Stimulated activated CD4-positive, alpha-beta T cell treated with anti-CD3 and anti-CD28 coated beads, Interleukin-15, amount 100 ng/mL, for 48 hours (primary cell): ENCODE data around the gene ITGAE.

ENCODE experiments used
- DNase-seq, 2 donors: peaks; one replicate each; pipeline ENCODE4 v3.0.0-alpha.2; 2020; ENCODE audit warnings: low read depth in 2 of 2

Gene ITGAE

GRCh38 chr17:3818786-3819185 lies 17.8 kb upstream of the ITGAE start:
- DNase-seq: no peak

- no peak for DNase-seq
Measured at GRCh38 chr17:3817851-3818605, 17.0 kb upstream of the ITGAE start.

- no peak for DNase-seq
Measured at GRCh38 chr17:3815925-3816324, 14.9 kb upstream of the ITGAE start.

- DNase-seq: no peak
Measured at GRCh38 chr17:3815122-3815521, 14.1 kb upstream of the ITGAE start.

GRCh38 chr17:3814361-3814760 lies 13.4 kb upstream of the ITGAE start:
- no peak for DNase-seq

GRCh38 chr17:3813171-3813570 lies 12.2 kb upstream of the ITGAE start:
- DNase-seq: no peak

GRCh38 chr17:3812771-3813170 lies 11.8 kb upstream of the ITGAE start:
- no peak for DNase-seq

- DNase-seq: no peak
Measured at GRCh38 chr17:3812284-3812683, 11.3 kb upstream of the ITGAE start.

GRCh38 chr17:3810019-3810418 lies 9.0 kb upstream of the ITGAE start:
- no peak for DNase-seq

- no peak for DNase-seq
Measured at GRCh38 chr17:3809135-3809534, 8.1 kb upstream of the ITGAE start.

- no peak for DNase-seq
Measured at GRCh38 chr17:3808701-3809100, 7.7 kb upstream of the ITGAE start.

GRCh38 chr17:3805581-3805980 lies 4.6 kb upstream of the ITGAE start:
- no peak for DNase-seq

GRCh38 chr17:3804503-3804931 lies 3.5 kb upstream of the ITGAE start:
- DNase-seq: peak in 1 of 2 donors; percentile 16

GRCh38 chr17:3803308-3803640 lies 2.3 kb upstream of the ITGAE start:
- DNase-seq: no peak

- DNase-seq: no peak
Measured at GRCh38 chr17:3802461-3803307, 1.7 kb upstream of the ITGAE start.

GRCh38 chr17:3801792-3802191 lies 804 bp upstream of the ITGAE start:
- DNase-seq: no peak

- no peak for DNase-seq
Measured at GRCh38 chr17:3801347-3801746, 359 bp upstream of the ITGAE start.

GRCh38 chr17:3799181-3799945 lies 1.6 kb downstream of the ITGAE start:
- no peak for DNase-seq

- DNase-seq: no peak
Measured at GRCh38 chr17:3798273-3799180, 2.5 kb downstream of the ITGAE start.

GRCh38 chr17:3796822-3797170 lies 4.2 kb downstream of the ITGAE start:
- DNase-seq: no peak

GRCh38 chr17:3796110-3796821 lies 4.7 kb downstream of the ITGAE start:
- peak; percentile 64 to 67 for DNase-seq
